HG03469 (cell line): ENCODE data around the gene ZNF469.
"Not testable (repeated sequence)": the region's sequence is repeated elsewhere in the genome, so short reads cannot be mapped to it uniquely, and the experiment has no call there.

Source experiments
- ATAC-seq: cut with Tn5 transposase; IDR thresholded peaks from one replicate; pipeline ENCODE4 v1.9.1; 2021; ENCODE audit warnings: mild to moderate bottlenecking, moderate library complexity, moderate number of reproducible peaks; ENCODE audit not compliant: unreplicated experiment

ZNF469 gene

DNA sequence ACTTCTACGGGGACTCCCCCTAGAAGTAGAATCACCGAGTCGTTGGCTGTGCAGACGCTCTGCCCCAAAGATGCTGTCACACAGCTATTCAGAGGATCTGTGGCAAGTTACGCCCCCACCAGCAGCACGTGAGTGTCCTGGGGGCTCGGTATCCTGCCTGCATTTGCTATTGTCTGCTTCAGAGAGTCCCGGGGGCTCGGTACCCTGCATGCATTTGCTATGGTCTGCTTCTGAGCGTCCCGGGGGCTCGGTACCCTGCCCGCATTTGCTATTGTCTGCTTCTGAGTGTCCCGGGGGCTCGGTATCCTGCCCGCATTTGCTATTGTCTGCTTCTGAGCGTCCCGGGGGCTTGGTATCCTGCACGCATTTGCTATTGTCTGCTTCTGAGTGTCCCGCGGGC lies 23.8 kb upstream of the ZNF469 start:
- no peak for ATAC-seq

DNA sequence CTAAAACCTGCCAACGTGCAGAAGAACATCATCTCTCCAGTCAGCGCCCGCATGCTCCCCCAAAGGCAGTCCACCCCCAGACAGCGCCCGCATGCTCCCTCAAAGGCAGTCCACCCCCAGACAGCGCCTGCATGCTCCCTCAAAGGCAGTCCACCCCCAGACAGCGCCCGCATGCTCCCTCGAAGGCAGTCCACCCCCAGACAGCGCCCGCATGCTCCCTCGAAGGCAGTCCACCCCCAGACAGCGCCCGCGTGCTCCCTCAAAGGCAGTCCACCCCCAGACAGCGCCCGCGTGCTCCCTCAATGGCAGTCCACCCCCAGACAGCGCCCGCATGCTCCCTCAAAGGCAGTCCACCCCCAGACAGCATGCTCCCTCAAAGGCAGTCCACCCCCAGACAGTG lies 22.4 kb upstream of the ZNF469 start:
- not testable (repeated sequence) for ATAC-seq

- no peak for ATAC-seq
These were observed 21.8 kb upstream of the ZNF469 start for GRCh38 chr16:88360999-88361398.

GRCh38 chr16:88361775-88362174 lies 21.0 kb upstream of the ZNF469 start:
- ATAC-seq: no peak

DNA sequence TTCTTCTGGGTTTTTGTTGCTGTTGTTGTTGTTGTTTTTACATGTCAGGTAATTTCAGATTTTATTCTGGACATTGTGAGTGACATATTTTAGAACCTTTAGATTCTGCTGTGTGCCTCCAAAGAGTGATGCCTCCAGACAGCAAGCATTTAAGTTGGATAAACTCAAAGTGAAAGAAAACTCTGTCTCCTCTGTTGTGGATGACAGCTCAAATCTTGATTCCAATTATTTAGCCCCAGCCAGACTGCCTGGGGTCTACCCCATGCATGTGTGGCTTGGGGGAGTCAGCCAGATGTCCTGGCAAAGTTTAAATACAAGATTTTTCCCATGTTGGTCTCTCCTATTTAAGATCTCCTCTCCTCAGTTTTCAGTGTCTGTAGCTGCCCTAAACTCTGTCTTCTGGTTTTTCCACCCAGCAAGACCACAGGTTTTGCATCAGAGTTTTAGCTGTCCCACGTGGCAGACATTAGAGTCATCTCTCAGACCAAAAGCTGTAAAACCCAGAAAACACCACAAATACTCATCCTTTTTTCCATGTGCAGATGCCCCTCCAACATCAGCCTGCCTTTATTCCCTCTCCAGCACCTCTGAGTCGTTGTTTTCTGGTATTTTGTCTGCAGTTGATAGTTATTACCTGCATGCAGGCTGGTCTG lies 19.4 kb upstream of the ZNF469 start:
- ATAC-seq: no peak

DNA sequence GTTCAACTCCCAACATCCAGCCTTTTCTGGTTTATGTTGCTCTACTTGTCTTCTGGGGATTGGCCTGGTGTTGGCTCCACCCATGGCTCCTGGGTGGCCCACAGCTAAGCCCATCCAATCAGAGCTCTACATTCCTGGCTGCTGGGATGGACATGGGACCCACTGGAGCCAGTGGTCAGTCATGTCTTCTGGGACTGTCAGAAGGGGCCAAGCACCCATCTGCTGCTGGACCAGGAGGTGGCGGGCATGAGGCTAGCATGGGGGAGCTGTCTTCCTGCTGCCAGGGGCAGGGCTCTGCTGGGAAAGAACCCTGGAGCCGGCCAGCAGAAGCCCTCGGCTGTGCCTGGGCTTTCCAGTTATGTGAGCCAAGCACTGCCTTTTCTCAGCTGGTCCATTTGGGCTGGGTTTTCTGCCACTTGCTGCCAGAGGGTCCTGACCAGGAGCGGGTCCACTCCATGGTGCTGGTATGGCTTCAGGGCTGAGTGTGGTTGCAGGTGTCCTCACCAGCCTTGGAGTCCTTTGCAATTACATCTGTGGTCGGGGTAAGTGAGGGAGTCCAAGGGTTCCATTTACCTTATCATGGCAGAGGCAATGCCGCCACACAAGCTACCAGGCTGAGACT lies 17.4 kb upstream of the ZNF469 start:
- no peak for ATAC-seq

DNA sequence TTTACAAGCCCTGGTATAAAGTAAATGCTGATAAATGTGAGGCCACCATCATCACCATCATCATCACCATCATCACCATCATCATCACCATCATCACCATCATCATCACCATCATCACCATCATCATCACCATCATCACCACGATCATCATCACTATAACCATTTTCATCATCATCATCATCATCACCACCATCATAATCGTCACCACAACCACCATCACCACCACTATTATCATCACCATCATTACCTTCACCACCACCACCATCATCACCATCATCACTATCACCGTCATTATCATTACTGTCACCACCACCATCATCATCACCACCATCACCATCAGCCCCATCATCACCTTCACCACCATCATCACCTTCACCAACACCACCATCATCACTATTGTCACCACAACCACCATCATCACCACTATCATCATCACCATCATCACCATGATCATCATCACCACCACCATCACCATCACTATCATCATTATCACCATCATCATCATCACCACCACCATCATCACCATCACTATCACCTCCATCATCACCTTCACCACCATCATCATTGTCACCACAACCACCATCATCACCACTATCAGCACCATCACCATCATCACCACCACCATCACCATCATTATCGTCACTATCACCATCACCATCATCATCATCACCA lies 16.6 kb upstream of the ZNF469 start:
- ATAC-seq: no peak

DNA sequence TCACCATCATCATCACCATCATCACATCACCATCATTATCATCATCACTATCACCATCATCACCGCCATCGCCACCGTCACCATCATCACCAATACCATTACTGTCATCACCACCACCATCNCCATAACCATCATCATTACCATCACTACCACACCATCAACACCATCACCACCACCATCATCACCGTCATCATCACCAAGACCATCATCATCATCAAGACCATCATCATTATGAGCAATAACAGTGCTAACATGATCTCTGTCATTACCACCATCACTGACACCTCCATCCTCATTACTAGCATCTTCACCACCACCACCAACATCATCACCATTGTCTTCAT lies 16.1 kb upstream of the ZNF469 start:
- no peak for ATAC-seq

DNA sequence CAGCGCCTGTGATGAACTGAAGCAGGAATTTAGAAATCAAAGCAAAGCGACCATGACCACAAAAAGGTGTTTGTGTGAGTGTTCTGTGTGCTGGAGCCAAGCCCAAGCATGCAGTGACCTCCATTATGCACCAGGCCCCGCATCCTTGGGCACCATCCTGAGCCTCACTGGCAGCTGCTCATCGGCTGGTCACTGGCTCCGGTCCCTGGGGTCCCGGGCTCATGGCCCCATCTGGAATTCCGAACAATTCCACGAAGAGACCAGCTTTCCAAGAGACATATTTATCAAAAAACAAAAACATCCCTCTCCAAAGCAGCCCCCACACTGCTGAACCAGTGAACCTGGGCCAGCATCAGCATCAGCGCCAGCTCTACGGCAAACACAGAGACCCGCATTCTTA lies 15.2 kb upstream of the ZNF469 start:
- ATAC-seq: no peak

- no peak for ATAC-seq
These were observed 14.7 kb upstream of the ZNF469 start for GRCh38 chr16:88368036-88368435.

GRCh38 chr16:88368994-88369393 lies 13.8 kb upstream of the ZNF469 start:
- ATAC-seq: no peak

DNA sequence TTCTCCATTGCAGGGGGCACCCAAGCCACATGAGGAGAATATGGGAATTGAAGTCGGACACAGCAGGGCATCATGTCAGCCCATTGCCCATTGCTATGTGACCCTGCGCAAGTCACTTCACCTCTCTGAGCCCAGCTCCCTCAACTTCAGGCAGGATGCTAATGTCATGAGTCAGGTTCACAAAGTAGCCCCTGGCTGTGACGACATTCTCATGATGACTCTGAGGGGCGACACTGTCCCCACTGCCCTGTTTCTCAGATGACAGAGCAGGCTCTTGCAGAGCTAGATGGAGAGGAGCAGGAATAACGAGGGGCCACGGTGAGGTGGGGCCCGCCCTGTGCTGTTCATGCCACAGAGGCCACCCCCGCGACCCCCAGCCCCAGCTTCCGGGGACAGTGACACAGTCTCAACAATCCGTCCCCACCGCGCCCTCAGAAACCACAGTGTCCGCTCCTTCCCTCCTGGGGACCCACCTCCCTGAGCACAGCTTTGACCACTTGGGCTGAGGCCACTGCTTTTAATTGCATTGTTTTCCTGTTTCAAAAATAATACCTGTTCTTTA lies 13.2 kb upstream of the ZNF469 start:
- no peak for ATAC-seq

GRCh38 chr16:88370365-88370764 lies 12.4 kb upstream of the ZNF469 start:
- ATAC-seq: no peak

GRCh38 chr16:88372522-88372921 lies 10.2 kb upstream of the ZNF469 start:
- no peak for ATAC-seq

GRCh38 chr16:88373211-88373610 lies 9.5 kb upstream of the ZNF469 start:
- no peak for ATAC-seq

DNA sequence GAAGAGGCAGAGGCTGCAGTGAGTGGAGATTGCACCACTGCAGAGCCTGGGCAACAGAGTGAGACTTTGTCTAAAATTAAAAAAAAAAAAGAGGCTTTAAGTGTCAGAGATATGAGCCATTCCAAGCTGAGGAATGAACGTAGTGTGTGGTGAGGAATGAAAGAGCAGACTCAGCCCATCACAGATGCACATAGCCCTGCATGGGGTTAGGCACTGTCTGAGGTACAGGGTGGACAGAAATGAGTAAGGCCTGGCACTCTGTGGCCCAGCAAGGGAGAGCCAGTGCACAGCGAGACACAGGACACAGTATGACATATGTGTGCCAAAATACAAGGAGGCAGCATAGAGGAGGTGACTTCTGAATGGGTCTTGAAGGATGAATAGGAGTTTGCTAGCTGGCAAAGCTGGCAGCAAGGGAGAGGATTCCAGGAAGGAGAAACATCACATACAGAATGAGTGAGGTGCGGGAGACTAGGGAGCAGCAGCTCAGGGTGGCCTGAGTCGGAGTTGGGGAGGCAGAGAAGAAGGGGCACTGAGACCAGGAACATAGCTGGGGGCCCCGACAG lies 8.7 kb upstream of the ZNF469 start:
- no peak for ATAC-seq

DNA sequence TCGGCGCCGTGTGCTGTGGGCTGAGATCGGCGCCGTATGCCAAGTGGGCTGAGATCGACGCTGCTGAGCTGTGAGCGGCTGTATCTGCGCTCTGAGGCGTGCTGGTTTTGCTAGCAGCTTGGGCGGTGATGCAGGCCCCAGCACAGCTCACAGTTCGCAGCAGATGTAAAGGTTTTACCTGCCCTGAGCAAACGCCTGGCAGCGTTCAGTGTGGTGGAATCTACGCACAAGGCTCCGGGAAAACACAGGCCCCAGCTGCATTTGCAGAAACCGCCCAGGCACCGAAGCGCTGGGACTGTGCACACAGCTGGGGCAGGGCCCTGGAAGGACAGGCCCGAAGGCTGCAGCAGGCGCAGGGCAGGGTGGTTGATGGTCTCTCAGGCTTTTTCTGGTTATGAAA lies 8.0 kb upstream of the ZNF469 start:
- ATAC-seq: no peak

DNA sequence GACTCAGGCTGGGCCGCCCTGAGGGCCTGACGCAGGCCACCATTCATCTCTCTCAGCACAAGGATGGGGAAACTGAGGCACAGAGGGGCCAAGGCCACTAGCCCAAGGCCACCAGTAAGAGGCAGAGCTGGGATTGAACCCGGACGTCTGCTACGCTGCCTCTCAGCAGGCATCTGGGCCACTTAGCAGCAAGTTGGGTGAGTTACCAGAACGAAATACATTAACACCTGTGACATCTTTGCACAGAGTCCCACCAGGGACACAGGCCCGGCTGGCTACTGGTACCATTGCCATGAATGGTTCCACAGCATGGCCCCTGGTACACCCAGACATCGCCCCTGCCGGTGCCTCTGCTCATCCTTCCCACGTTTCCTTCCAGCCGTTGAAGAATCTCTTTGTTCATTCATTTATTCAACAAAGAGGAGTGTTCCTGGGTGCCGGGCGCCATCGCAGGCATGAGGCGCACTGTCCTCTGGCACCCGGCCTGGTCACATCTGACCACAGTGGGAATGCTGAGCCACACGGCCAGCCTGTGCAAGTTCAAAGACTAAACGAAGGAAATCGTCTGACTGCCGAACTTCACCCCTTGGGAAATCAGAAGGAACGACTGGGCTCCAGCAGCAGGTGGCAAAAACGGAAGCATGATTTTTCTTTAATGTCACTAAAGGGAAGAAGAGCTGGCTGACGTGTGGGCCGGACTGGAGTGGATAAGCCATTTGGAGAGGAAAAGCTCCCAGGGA lies 7.4 kb upstream of the ZNF469 start:
- ATAC-seq: no peak

DNA sequence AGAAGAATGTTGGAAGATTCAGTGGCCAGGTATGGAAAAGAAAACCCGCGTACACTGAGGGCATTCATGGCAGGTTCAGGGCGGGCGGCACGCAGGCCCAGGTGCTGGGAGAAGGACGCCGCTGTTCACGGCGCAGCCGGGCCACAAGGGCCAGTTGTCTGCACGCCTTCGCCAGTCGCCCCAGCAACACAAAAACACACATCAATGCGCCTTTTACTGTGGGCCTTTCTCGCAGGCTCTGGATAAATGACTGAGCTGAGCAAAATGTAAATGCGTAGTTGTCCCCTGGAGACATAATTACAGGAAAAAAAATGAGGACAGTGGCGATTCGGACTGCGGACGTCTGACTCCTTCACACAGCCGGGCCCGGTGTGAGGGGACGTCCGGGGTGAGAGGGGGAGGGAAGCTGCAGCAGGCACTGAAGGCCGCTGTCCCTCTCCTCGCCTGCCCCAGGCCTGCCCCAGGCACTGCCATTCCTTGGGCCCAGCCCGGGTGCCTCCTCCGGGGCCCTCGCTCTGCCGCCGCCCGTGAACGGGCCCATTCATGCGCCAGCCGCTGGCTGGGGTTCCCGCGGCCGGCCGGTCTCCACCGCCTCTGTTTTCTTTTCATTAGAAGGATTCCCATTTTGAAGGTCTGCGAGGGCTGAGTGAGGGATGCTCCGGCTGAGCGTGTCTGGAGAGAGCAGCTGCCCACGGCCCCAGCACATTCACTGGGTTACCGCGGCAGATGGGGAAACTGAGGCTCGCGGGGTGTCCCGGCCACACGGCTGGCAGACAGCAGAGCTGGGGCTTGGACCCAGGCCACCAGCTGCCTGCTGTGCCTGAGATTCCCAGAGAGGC lies 6.5 kb upstream of the ZNF469 start:
- ATAC-seq: no peak
